Measurements from ENCODE around the gene POLR1C. TPM values are rescaled to one million over a fixed set of nuclear protein-coding genes. Genes with fewer than 3 reads are reported as not detected.

Gene POLR1C
- total RNA-seq, 1 experiment from 2014 or later, result 79.6 TPM

GRCh38 chr6:43493833-43494232 lies 23.1 kb upstream of the POLR1C start:
- no peaks in the 10 kb centered on the region for H3K27me3 Mint-ChIP-seq (ENCODE audit: unreplicated experiment)
- peaks cover 42% of the 10 kb centered on the region for H3K4me1 Mint-ChIP-seq (ENCODE audit: low read depth, unreplicated experiment)
- DNase-seq, result no peak
- no peak overlapping the region for H3K4me3 Mint-ChIP-seq (ENCODE audit: low read depth, unreplicated experiment)
- no peak overlapping the region for H3K27ac Mint-ChIP-seq (ENCODE audit: unreplicated experiment)
- no peak for TF ChIP-seq CTCF (IDR thresholded peaks at IDR 0.05; ENCODE audit: unreplicated experiment)
- CTCF ChIA-PET, result interaction anchor here (0.6 to 2.2 kb wide), 3 partner anchors 11 to 331 kb away, joined by 3 to 7 read pairs (median 6); partner anchors contain the start of gene TJAP1
- BruUV-seq (replicated peaks), result no TSS peak
- H3K36me3 Mint-ChIP-seq (ENCODE audit: insufficient read depth, unreplicated experiment), result peaks cover 21% of the 10 kb centered on the region
- H3K9me3 Mint-ChIP-seq (ENCODE audit: low read depth, unreplicated experiment), result no peaks in the 10 kb centered on the region
- intact Hi-C loops (cut with micrococcal nuclease; ENCODE audit: unreplicated experiment), result no loop called here

- CTCF ChIA-PET, result interaction anchor here (0.6 to 2.2 kb wide), 4 partner anchors 10 to 332 kb away, joined by 3 to 7 read pairs (median 4); partner anchors contain the start of gene TJAP1
- H3K27me3 Mint-ChIP-seq (ENCODE audit: unreplicated experiment), result no peaks in the 10 kb centered on the region
- no peak for DNase-seq
- no TSS peak for BruUV-seq (replicated peaks)
- no peak overlapping the region for H3K27ac Mint-ChIP-seq (ENCODE audit: unreplicated experiment)
- no peaks in the 10 kb centered on the region for H3K9me3 Mint-ChIP-seq (ENCODE audit: low read depth, unreplicated experiment)
- TF ChIP-seq CTCF (IDR thresholded peaks at IDR 0.05; ENCODE audit: unreplicated experiment), result no peak
- peaks cover 42% of the 10 kb centered on the region for H3K4me1 Mint-ChIP-seq (ENCODE audit: low read depth, unreplicated experiment)
- no peak overlapping the region for H3K4me3 Mint-ChIP-seq (ENCODE audit: low read depth, unreplicated experiment)
- H3K36me3 Mint-ChIP-seq (ENCODE audit: insufficient read depth, unreplicated experiment), result peaks cover 23% of the 10 kb centered on the region
- intact Hi-C loops (cut with micrococcal nuclease; ENCODE audit: unreplicated experiment), result no loop called here
These were observed 22.6 kb upstream of the POLR1C start for GRCh38 chr6:43494321-43494720.

- no peaks in the 10 kb centered on the region for H3K9me3 Mint-ChIP-seq (ENCODE audit: low read depth, unreplicated experiment)
- H3K4me1 Mint-ChIP-seq (ENCODE audit: low read depth, unreplicated experiment), result peaks cover 42% of the 10 kb centered on the region
- no peak for TF ChIP-seq CTCF (IDR thresholded peaks at IDR 0.05; ENCODE audit: unreplicated experiment)
- no peak for DNase-seq
- CTCF ChIA-PET, result interaction anchor here (1.0 to 2.2 kb wide), 4 partner anchors 10 to 24 kb away, joined by 3 to 7 read pairs (median 3); partner anchors contain the start of gene TJAP1
- H3K36me3 Mint-ChIP-seq (ENCODE audit: insufficient read depth, unreplicated experiment), result peaks cover 28% of the 10 kb centered on the region
- H3K27ac Mint-ChIP-seq (ENCODE audit: unreplicated experiment), result no peak overlapping the region
- intact Hi-C loops (cut with micrococcal nuclease; ENCODE audit: unreplicated experiment), result no loop called here
- no TSS peak for BruUV-seq (replicated peaks)
- H3K27me3 Mint-ChIP-seq (ENCODE audit: unreplicated experiment), result no peaks in the 10 kb centered on the region
- no peak overlapping the region for H3K4me3 Mint-ChIP-seq (ENCODE audit: low read depth, unreplicated experiment)
These were observed 22.1 kb upstream of the POLR1C start for GRCh38 chr6:43494766-43495165.

GRCh38 chr6:43495409-43495941 lies 21.4 kb upstream of the POLR1C start:
- Mint-ChIP-seq H3K9me3 (ENCODE audit: low read depth, unreplicated experiment) (no peaks in the 10 kb centered on the region), H3K27ac (ENCODE audit: unreplicated experiment) (no peak overlapping the region), H3K36me3 (ENCODE audit: insufficient read depth, unreplicated experiment) (peaks cover 33% of the 10 kb centered on the region), H3K4me3 (ENCODE audit: low read depth, unreplicated experiment) (no peak overlapping the region), H3K4me1 (ENCODE audit: low read depth, unreplicated experiment) (peaks cover 42% of the 10 kb centered on the region), H3K27me3 (ENCODE audit: unreplicated experiment) (no peaks in the 10 kb centered on the region)
- CTCF ChIA-PET, result interaction anchor here (1.0 to 2.2 kb wide), 9 partner anchors 8 to 266 kb away, joined by 3 to 12 read pairs (median 3); partner anchors contain the start of genes DLK2, DNPH1 and TJAP1
- no TSS peak for BruUV-seq (replicated peaks)
- peak; percentile 51 for DNase-seq
- intact Hi-C loops (cut with micrococcal nuclease; ENCODE audit: unreplicated experiment), result no loop called here
- TF ChIP-seq CTCF (IDR thresholded peaks at IDR 0.05; ENCODE audit: unreplicated experiment), result peak; percentile 37

Measured in Calu3 (cell line).